Liver (tissue), 9 donors: Measurements from ENCODE around the gene HEYL. TPM values are rescaled to one million over a fixed set of nuclear protein-coding genes. Genes with fewer than 3 reads are reported as not detected.
"Not testable (repeated sequence)": the region's sequence is repeated elsewhere in the genome, so short reads cannot be mapped to it uniquely, and the experiment has no call there.

ENCODE experiments used
- DNase-seq: peaks from one replicate; pipeline ENCODE4 v3.0.0-alpha.2; 2017; ENCODE audit warnings: low spot score
- H3K27ac ChIP-seq, 2 donors: one replicate each; pipeline ENCODE4 v1.7.0; 2013; ENCODE audit warnings: inconsistent platforms in 2 of 2, low read length in 2 of 2, control low read depth in 1 of 2, low read depth in 1 of 2, mild to moderate bottlenecking in 1 of 2
- H3K27me3 ChIP-seq, 4 donors: one replicate each; pipeline versions ENCODE4 v1.6.1 to v1.7.0; 2013; ENCODE audit warnings: low read length in 3 of 4, inconsistent platforms in 1 of 4, mild to moderate bottlenecking in 1 of 4, moderate library complexity in 1 of 4; ENCODE audit not compliant: control insufficient read depth in 4 of 4, insufficient read depth in 4 of 4
- H3K36me3 ChIP-seq, 4 donors: one replicate each; pipeline versions ENCODE4 v1.6.1 to v1.7.0; 2013; ENCODE audit warnings: low read length in 3 of 4, mild to moderate bottlenecking in 3 of 4, low read depth in 1 of 4, moderate library complexity in 1 of 4; ENCODE audit not compliant: control insufficient read depth in 4 of 4, insufficient read depth in 3 of 4
- H3K4me1 ChIP-seq, 4 donors: one replicate each; pipeline versions ENCODE4 v1.6.1 to v1.7.0; 2013; ENCODE audit warnings: low read length in 3 of 4, mild to moderate bottlenecking in 3 of 4, moderate library complexity in 1 of 4; ENCODE audit not compliant: control insufficient read depth in 4 of 4, insufficient read depth in 4 of 4
- H3K4me3 ChIP-seq, 3 donors: one replicate each; pipeline versions ENCODE4 v1.6.1 to v1.7.0; 2013; ENCODE audit warnings: low read length in 3 of 3, control low read depth in 1 of 3, low read depth in 1 of 3, mild to moderate bottlenecking in 1 of 3
- H3K9ac ChIP-seq, 2 donors: one replicate each; pipeline ENCODE4 v1.7.0; 2013; ENCODE audit warnings: low read length in 2 of 2, mild to moderate bottlenecking in 2 of 2, moderate library complexity in 2 of 2, control low read depth in 1 of 2, low read depth in 1 of 2
- H3K9me3 ChIP-seq, 4 donors: one replicate each; pipeline versions ENCODE4 v1.6.1 to v1.7.0; 2013; ENCODE audit warnings: low read length in 3 of 4; ENCODE audit not compliant: control insufficient read depth in 4 of 4
- EGR1 ChIP-seq, 2 donors: IDR thresholded peaks; 2 replicates each; pipeline ENCODE4 v1.6.1; 2016 to 2018; ENCODE audit warnings: antibody characterized with exemption in 2 of 2, low read depth in 2 of 2
- FOXA1 ChIP-seq: IDR thresholded peaks from 2 replicates; pipeline ENCODE4 v1.6.1; 2016; ENCODE audit warnings: antibody characterized with exemption
- FOXA2 ChIP-seq: IDR thresholded peaks from 2 replicates; pipeline ENCODE4 v1.6.1; 2016; ENCODE audit warnings: antibody characterized with exemption
- GABPA ChIP-seq, 2 donors: IDR thresholded peaks in 1 of 2; conservative IDR thresholded peaks in 1 of 2; 2 replicates each; pipeline ENCODE4 v1.6.1; 2016; ENCODE audit warnings: antibody characterized with exemption in 2 of 2, mild to moderate bottlenecking in 1 of 2, moderate library complexity in 1 of 2
- HNF4A ChIP-seq, 2 donors: conservative IDR thresholded peaks; 2 replicates each; pipeline ENCODE4 v1.6.1; 2016; ENCODE audit warnings: antibody characterized with exemption in 2 of 2, mild to moderate bottlenecking in 2 of 2
- HNF4G ChIP-seq: IDR thresholded peaks from 2 replicates; pipeline ENCODE4 v1.6.1; 2016; ENCODE audit warnings: antibody characterized with exemption
- JUND ChIP-seq, 2 donors: IDR thresholded peaks; 2 replicates each; pipeline ENCODE4 v1.6.1; 2016; ENCODE audit warnings: antibody characterized with exemption in 2 of 2
- NR2F2 ChIP-seq: IDR thresholded peaks from 2 replicates; pipeline ENCODE4 v1.6.1; 2016; ENCODE audit warnings: antibody characterized with exemption
- RAD21 ChIP-seq, 2 donors: IDR thresholded peaks; 2 replicates each; pipeline ENCODE4 v1.6.1; 2016; ENCODE audit warnings: antibody characterized with exemption in 2 of 2, mild to moderate bottlenecking in 2 of 2
- RXRA ChIP-seq, 2 donors: IDR thresholded peaks; 2 replicates each; pipeline ENCODE4 v1.6.1; 2017 to 2018; ENCODE audit warnings: antibody characterized with exemption in 2 of 2, mild to moderate bottlenecking in 1 of 2
- SP1 ChIP-seq: IDR thresholded peaks from 2 replicates; pipeline ENCODE4 v1.6.1; 2018; ENCODE audit warnings: antibody characterized with exemption, mild to moderate bottlenecking
- TAF1 ChIP-seq: conservative IDR thresholded peaks from 2 replicates; pipeline ENCODE4 v1.6.1; 2016; ENCODE audit warnings: antibody characterized with exemption, mild to moderate bottlenecking
- YY1 ChIP-seq: IDR thresholded peaks from 2 replicates; pipeline ENCODE4 v1.6.1; 2016; ENCODE audit warnings: antibody characterized with exemption, mild to moderate bottlenecking
- WGBS: extraction: QIAGEN DNeasy Blood & Tissue Kit; methylation state at CpG from one replicate; pipeline ENCODE4 v1.1.7; 2013; 5-methylcytosine and 5-hydroxymethylcytosine counted together
- polyA plus RNA-seq, 2 donors: library from polyadenylated mRNA; stranded (reverse) in 1 of 2; unstranded in 1 of 2; fragments of 200-250 nt in 1 of 2; fragments of >200 nt in 1 of 2; fragmentation: Nextera tagmentation in 1 of 2; extraction: Ambion mirVana in 1 of 2; gene quantifications; one replicate each; pipeline versions ENCODE4 v1.2.1 to v1.2.3, GENCODE V29; 2013 to 2015
- total RNA-seq, 2 donors: library from RNA; depleted of rRNA; stranded (reverse); fragments of >200 nt; gene quantifications; one replicate each; pipeline ENCODE4 v1.2.3, GENCODE V29; 2014
- TF ChIP-seq, protein P1 (sequence below): IDR thresholded peaks from 2 replicates; pipeline ENCODE4 v1.6.1; 2016; ENCODE audit warnings: antibody characterized with exemption
- TF ChIP-seq, protein P2 (sequence below): IDR thresholded peaks from 2 replicates; pipeline ENCODE4 v1.6.1; 2016; ENCODE audit warnings: antibody characterized with exemption
- TF ChIP-seq, protein P3 (sequence below): IDR thresholded peaks from 2 replicates; pipeline ENCODE4 v1.6.1; 2016; ENCODE audit warnings: antibody characterized with exemption
- TF ChIP-seq, protein P4 (sequence below): fragments of 150-350 bp; IDR thresholded peaks from 2 replicates; pipeline ENCODE4 v1.5.1; 2017; ENCODE audit warnings: improper control_type of control experiment, low read depth, low read length; ENCODE audit not compliant: missing input control
- TF ChIP-seq, protein P5 (sequence below): IDR thresholded peaks from 2 replicates; pipeline ENCODE4 v1.6.1; 2016; ENCODE audit warnings: antibody characterized with exemption, mild to moderate bottlenecking
- donor health status: healthy.
- donor health status: healthy.
- donor health status: healthy.
- donor health status: healthy.
- donor health status: healthy.

HEYL gene
- total and polyA plus RNA-seq, 4 donors: 0.61 to 1.7 (median 1.2) TPM

DNA sequence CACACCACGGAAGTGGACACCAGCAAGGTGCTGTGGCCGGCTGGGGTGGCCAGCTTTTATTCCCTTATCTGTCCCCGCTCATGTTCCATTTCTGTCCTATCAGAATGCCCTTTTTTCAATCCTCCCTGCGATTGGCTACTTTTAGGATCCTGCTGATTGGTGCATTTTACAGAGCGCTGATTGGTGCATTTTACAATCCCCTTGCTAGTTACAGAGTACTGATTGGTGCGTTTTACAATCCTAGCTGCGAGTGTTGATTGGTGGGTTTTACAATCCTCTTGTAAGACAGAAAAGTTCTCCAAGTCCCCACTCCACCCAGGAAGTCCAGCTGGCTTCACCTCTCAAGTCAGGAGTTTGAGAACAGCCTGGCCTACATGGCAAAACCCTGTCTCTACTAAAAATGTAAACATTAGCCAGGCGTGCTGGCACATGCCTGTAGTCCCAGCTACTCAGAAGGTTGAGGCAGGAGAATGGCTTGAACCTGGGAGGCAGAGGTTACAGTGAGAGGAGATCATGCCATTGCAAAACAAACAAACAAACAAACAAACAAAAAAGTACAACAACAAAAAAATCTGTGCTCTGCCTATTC lies 37.7 kb downstream of the HEYL start:
- not testable (repeated sequence) for H3K4me1 ChIP-seq, H3K27ac ChIP-seq, H3K9me3 ChIP-seq, H3K4me3 ChIP-seq, DNase-seq, H3K27me3 ChIP-seq, H3K9ac ChIP-seq, H3K36me3 ChIP-seq
- WGBS: 90% methylated on average over 8 of the region's 8 CpGs

DNA sequence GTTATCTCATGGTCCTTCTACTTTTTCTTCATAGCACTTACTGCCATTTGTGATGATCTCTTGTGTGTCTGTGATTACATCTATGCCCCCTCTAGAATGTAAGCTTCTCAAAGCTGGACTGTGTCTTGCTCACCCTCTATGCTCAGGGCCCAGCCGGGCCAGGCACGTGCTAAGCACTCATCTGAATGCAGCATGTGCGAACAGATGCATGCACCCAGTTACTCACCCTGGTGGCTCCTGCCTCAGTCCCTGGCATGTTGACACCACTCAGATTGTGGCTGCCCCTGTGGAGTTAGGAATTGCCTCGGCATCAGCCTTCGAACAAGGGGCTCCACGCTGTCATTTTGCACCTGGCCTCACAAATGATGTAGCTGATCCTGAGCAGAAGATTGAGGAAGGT lies 43.3 kb downstream of the HEYL start:
- Histone ChIP-seq H3K9ac (no peak overlapping the region), H3K27me3 (peaks cover 0 to 4% (median 0%) of the 10 kb centered on the region in 4 donors), H3K9me3 (no peaks in the 10 kb centered on the region), H3K27ac (no peak overlapping the region), H3K4me1 (no peaks in the 10 kb centered on the region), H3K4me3 (no peak overlapping the region), H3K36me3 (no peaks in the 10 kb centered on the region)
- DNase-seq: no peak
- 84% methylated on average over 6 of the region's 6 CpGs for WGBS
- no peak for TF ChIP-seq FOXA2
- TF ChIP-seq YY1: no peak
- TF ChIP-seq, protein P1, sequence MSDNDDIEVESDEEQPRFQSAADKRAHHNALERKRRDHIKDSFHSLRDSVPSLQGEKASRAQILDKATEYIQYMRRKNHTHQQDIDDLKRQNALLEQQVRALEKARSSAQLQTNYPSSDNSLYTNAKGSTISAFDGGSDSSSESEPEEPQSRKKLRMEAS: no peak
- no peak for TF ChIP-seq JUND (IDR thresholded peaks at IDR 0.05)
- TF ChIP-seq, protein P2, sequence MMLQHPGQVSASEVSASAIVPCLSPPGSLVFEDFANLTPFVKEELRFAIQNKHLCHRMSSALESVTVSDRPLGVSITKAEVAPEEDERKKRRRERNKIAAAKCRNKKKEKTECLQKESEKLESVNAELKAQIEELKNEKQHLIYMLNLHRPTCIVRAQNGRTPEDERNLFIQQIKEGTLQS: no peak
- no peak for TF ChIP-seq HNF4A (conservative IDR thresholded peaks at IDR 0.05)
- no peak for TF ChIP-seq NR2F2
- no peak for TF ChIP-seq FOXA1
- TF ChIP-seq, protein P3, sequence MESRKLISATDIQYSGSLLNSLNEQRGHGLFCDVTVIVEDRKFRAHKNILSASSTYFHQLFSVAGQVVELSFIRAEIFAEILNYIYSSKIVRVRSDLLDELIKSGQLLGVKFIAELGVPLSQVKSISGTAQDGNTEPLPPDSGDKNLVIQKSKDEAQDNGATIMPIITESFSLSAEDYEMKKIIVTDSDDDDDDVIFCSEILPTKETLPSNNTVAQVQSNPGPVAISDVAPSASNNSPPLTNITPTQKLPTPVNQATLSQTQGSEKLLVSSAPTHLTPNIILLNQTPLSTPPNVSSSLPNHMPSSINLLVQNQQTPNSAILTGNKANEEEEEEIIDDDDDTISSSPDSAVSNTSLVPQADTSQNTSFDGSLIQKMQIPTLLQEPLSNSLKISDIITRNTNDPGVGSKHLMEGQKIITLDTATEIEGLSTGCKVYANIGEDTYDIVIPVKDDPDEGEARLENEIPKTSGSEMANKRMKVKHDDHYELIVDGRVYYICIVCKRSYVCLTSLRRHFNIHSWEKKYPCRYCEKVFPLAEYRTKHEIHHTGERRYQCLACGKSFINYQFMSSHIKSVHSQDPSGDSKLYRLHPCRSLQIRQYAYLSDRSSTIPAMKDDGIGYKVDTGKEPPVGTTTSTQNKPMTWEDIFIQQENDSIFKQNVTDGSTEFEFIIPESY: no peak
- TF ChIP-seq EGR1 (IDR thresholded peaks at IDR 0.05; ENCODE audit: low read depth in 2 of 2): no peak
- no peak for TF ChIP-seq TAF1
- TF ChIP-seq SP1: no peak
- TF ChIP-seq, protein P4, sequence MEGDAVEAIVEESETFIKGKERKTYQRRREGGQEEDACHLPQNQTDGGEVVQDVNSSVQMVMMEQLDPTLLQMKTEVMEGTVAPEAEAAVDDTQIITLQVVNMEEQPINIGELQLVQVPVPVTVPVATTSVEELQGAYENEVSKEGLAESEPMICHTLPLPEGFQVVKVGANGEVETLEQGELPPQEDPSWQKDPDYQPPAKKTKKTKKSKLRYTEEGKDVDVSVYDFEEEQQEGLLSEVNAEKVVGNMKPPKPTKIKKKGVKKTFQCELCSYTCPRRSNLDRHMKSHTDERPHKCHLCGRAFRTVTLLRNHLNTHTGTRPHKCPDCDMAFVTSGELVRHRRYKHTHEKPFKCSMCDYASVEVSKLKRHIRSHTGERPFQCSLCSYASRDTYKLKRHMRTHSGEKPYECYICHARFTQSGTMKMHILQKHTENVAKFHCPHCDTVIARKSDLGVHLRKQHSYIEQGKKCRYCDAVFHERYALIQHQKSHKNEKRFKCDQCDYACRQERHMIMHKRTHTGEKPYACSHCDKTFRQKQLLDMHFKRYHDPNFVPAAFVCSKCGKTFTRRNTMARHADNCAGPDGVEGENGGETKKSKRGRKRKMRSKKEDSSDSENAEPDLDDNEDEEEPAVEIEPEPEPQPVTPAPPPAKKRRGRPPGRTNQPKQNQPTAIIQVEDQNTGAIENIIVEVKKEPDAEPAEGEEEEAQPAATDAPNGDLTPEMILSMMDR: no peak
- TF ChIP-seq, protein P5, sequence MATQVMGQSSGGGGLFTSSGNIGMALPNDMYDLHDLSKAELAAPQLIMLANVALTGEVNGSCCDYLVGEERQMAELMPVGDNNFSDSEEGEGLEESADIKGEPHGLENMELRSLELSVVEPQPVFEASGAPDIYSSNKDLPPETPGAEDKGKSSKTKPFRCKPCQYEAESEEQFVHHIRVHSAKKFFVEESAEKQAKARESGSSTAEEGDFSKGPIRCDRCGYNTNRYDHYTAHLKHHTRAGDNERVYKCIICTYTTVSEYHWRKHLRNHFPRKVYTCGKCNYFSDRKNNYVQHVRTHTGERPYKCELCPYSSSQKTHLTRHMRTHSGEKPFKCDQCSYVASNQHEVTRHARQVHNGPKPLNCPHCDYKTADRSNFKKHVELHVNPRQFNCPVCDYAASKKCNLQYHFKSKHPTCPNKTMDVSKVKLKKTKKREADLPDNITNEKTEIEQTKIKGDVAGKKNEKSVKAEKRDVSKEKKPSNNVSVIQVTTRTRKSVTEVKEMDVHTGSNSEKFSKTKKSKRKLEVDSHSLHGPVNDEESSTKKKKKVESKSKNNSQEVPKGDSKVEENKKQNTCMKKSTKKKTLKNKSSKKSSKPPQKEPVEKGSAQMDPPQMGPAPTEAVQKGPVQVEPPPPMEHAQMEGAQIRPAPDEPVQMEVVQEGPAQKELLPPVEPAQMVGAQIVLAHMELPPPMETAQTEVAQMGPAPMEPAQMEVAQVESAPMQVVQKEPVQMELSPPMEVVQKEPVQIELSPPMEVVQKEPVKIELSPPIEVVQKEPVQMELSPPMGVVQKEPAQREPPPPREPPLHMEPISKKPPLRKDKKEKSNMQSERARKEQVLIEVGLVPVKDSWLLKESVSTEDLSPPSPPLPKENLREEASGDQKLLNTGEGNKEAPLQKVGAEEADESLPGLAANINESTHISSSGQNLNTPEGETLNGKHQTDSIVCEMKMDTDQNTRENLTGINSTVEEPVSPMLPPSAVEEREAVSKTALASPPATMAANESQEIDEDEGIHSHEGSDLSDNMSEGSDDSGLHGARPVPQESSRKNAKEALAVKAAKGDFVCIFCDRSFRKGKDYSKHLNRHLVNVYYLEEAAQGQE: no peak
- no peak for TF ChIP-seq GABPA (IDR thresholded peaks at IDR 0.05 in 1 of 2, conservative IDR thresholded peaks at IDR 0.05 in 1 of 2)
- TF ChIP-seq RAD21 (IDR thresholded peaks at IDR 0.05): no peak
- TF ChIP-seq HNF4G: no peak
- no peak for TF ChIP-seq RXRA (IDR thresholded peaks at IDR 0.05)
